Transverse colon (tissue), 4 donors: ENCODE measurements around the gene RPL28.

ENCODE experiments used
- CTCF ChIP-seq, 5 experiments: fragments of 200-600 bp in 3 of 5; fragments of 450-650 bp in 2 of 5; sonication (generic) in 3 of 5; IDR thresholded peaks; 1 replicate in 2 of 5; 2 replicates in 3 of 5; pipeline ENCODE4 v1.5.1; 2016 to 2017; ENCODE audit warnings: antibody characterized with exemption in 5 of 5, inconsistent platforms in 3 of 5, mild to moderate bottlenecking in 2 of 5, moderate library complexity in 1 of 5
- POLR2A ChIP-seq: fragments of 450-650 bp; IDR thresholded peaks from one replicate; pipeline ENCODE4 v1.6.1; 2016; ENCODE audit warnings: antibody characterized with exemption, mild to moderate bottlenecking, moderate library complexity
- POLR2AphosphoS5 ChIP-seq, 3 donors: sonication (generic); formaldehyde crosslinking; IDR thresholded peaks; one replicate each; pipeline ENCODE4 v1.6.1; 2016; ENCODE audit warnings: antibody characterized with exemption in 3 of 3

- TF ChIP-seq CTCF (IDR thresholded peaks at IDR 0.05) = no peak
- no peak for TF ChIP-seq POLR2AphosphoS5 (IDR thresholded peaks at IDR 0.05)
- no peak for TF ChIP-seq POLR2A
These were observed 22.6 kb upstream of the RPL28 start, which contains the start of gene GARIN5B for GRCh38 chr19:55362990-55363716.
